SK-N-SH (cell line): Measurements from ENCODE around the gene UBR3. TPM values are rescaled to one million over a fixed set of nuclear protein-coding genes. Genes with fewer than 3 reads are reported as not detected.

ENCODE experiments used
- CTCF ChIA-PET: fragments of 300-600, 350-600 bp; formaldehyde crosslinking; extraction: SDS; loops from one replicate; lab custom pipeline; 2021; lab: Yijun Ruan, JAX
- POLR2A ChIA-PET: fragments of 350-600 bp; sonication (Branson Sonifier 250); formaldehyde crosslinking; extraction: SDS; loops from one replicate; lab custom pipeline; 2020; ENCODE audit warnings: antibody characterized with exemption, inconsistent platforms; lab: Yijun Ruan, JAX
- DNase-seq: peaks from one replicate; pipeline ENCODE4 v3.0.0; 2012
- H2AFZ ChIP-seq: fragments of 200-600 bp; sonication (generic); 2 replicates; pipeline ENCODE4 v1.8.1; 2016; ENCODE audit warnings: antibody characterized with exemption, mild to moderate bottlenecking, low read depth
- H3F3A ChIP-seq: fragments of 200-600 bp; sonication (generic); replicated peaks from 2 replicates; pipeline ENCODE3; 2016; ENCODE audit warnings: antibody characterized with exemption, mild to moderate bottlenecking; ENCODE audit not compliant: insufficient read depth
- H3K27ac ChIP-seq, 2 experiments: fragments of 200-500 bp in 1 of 2; fragments of 200-600 bp in 1 of 2; sonication (Bioruptor generic) in 1 of 2; sonication (generic), shearing (Covaris generic) in 1 of 2; 2 replicates each; pipeline versions ENCODE4 v1.5.1 to v1.6.1; 2014 to 2016; ENCODE audit warnings: low read depth in 2 of 2, inconsistent platforms in 1 of 2, low read length in 1 of 2, mild to moderate bottlenecking in 1 of 2, mixed read lengths in 1 of 2
- H3K27me3 ChIP-seq: fragments of 200-600 bp; sonication (generic), shearing (Covaris generic); 2 replicates; pipeline ENCODE4 v1.6.1; 2016; ENCODE audit warnings: mixed run types; ENCODE audit not compliant: insufficient read depth
- H3K36me3 ChIP-seq, 2 experiments: fragments of 200-500 bp in 1 of 2; fragments of 200-600 bp in 1 of 2; sonication (Bioruptor generic) in 1 of 2; sonication (generic) in 1 of 2; replicated peaks in 1 of 2; 2 replicates each; pipeline versions ENCODE3 to v1.5.1; 2014 to 2016; ENCODE audit warnings: low read length in 1 of 2, mild to moderate bottlenecking in 1 of 2; ENCODE audit not compliant: insufficient read depth in 2 of 2, control insufficient read depth in 1 of 2
- H3K4me1 ChIP-seq, 2 experiments: fragments of 200-500 bp in 1 of 2; fragments of 200-600 bp in 1 of 2; sonication (Bioruptor generic) in 1 of 2; sonication (generic), shearing (Covaris generic) in 1 of 2; 2 replicates each; pipeline versions ENCODE4 v1.5.1 to v1.6.1; 2014 to 2016; ENCODE audit warnings: low read depth in 1 of 2, low read length in 1 of 2, mixed run types in 1 of 2; ENCODE audit not compliant: insufficient read depth in 2 of 2, control insufficient read depth in 1 of 2
- H3K4me2 ChIP-seq: fragments of 200-600 bp; sonication (generic), shearing (Covaris generic); 2 replicates; pipeline ENCODE4 v1.6.1; 2017; ENCODE audit warnings: mixed run types
- H3K4me3 ChIP-seq, 2 experiments: fragments of 200-500 bp in 1 of 2; fragments of 200-600 bp in 1 of 2; sonication (Bioruptor generic) in 1 of 2; sonication (generic), shearing (Covaris generic) in 1 of 2; 2 replicates each; pipeline versions ENCODE4 v1.5.1 to v1.8.1; 2014 to 2016; ENCODE audit warnings: low read depth in 2 of 2, inconsistent platforms in 1 of 2, low read length in 1 of 2, mild to moderate bottlenecking in 1 of 2, mixed read lengths in 1 of 2, moderate library complexity in 1 of 2
- H3K79me2 ChIP-seq: fragments of 200-600 bp; sonication (generic); 2 replicates; pipeline ENCODE4 v1.8.1; 2017; ENCODE audit warnings: mild to moderate bottlenecking; ENCODE audit not compliant: insufficient read depth
- H3K9ac ChIP-seq: fragments of 200-600 bp; sonication (generic); 2 replicates; pipeline ENCODE4 v1.6.1; 2017; ENCODE audit warnings: mixed run types
- H3K9me2 ChIP-seq: fragments of 200-600 bp; sonication (generic); 2 replicates; pipeline ENCODE4 v1.6.1; 2017; ENCODE audit warnings: mixed run types
- H3K9me3 ChIP-seq: fragments of 200-600 bp; sonication (generic); 2 replicates; pipeline ENCODE4 v1.6.1; 2017; ENCODE audit warnings: mixed run types, mild to moderate bottlenecking, moderate library complexity
- H4K20me1 ChIP-seq: fragments of 200-600 bp; sonication (generic); 2 replicates; pipeline ENCODE4 v1.6.1; 2017; ENCODE audit warnings: mild to moderate bottlenecking, mixed run types; ENCODE audit not compliant: insufficient read depth
- CHD2 ChIP-seq: fragments of 150-350 bp; IDR thresholded peaks from 2 replicates; pipeline ENCODE4 v1.6.1; 2018; ENCODE audit warnings: low read length; ENCODE audit not compliant: partially characterized antibody
- CTCF ChIP-seq: fragments of 200-600 bp; sonication (generic); IDR thresholded peaks from 2 replicates; pipeline ENCODE4 v1.6.1; 2017; ENCODE audit warnings: antibody characterized with exemption, mild to moderate bottlenecking, moderate library complexity
- EP300 ChIP-seq, 2 experiments: IDR thresholded peaks; 2 replicates each; pipeline versions ENCODE4 v1.4.0 to v1.6.1; 2012; ENCODE audit warnings: borderline replicate concordance in 1 of 2, low read depth in 1 of 2, low read length in 1 of 2
- FOSL2 ChIP-seq: IDR thresholded peaks from 2 replicates; pipeline ENCODE4 v1.4.0; 2012; ENCODE audit warnings: low read depth, mild to moderate bottlenecking, moderate library complexity, borderline replicate concordance
- FOXM1 ChIP-seq: IDR thresholded peaks from 2 replicates; pipeline ENCODE4 v1.4.0; 2012; ENCODE audit warnings: low read depth, mild to moderate bottlenecking
- GABPA ChIP-seq: IDR thresholded peaks from 2 replicates; pipeline ENCODE4 v1.4.0; 2012; ENCODE audit warnings: low read depth, mild to moderate bottlenecking
- JUND ChIP-seq: IDR thresholded peaks from 2 replicates; pipeline ENCODE4 v1.4.0; 2012
- MEF2A ChIP-seq: IDR thresholded peaks from 2 replicates; pipeline ENCODE4 v1.4.0; 2012; ENCODE audit warnings: low read depth, borderline replicate concordance
- NFIC ChIP-seq: IDR thresholded peaks from 2 replicates; pipeline ENCODE4 v1.4.0; 2012; ENCODE audit warnings: borderline replicate concordance
- PBX3 ChIP-seq: IDR thresholded peaks from 2 replicates; pipeline ENCODE4; 2012
- POLR2AphosphoS5 ChIP-seq: IDR thresholded peaks from 2 replicates; pipeline ENCODE4 v1.6.1; 2012; ENCODE audit warnings: low read depth, low read length
- RAD21 ChIP-seq: IDR thresholded peaks from 2 replicates; pipeline ENCODE4 v1.6.1; 2012; ENCODE audit warnings: mild to moderate bottlenecking, low read length
- SIN3A ChIP-seq: IDR thresholded peaks from 2 replicates; pipeline ENCODE4 v1.6.1; 2012; ENCODE audit warnings: low read depth, mild to moderate bottlenecking, low read length, moderate library complexity, borderline replicate concordance
- SMC3 ChIP-seq: IDR thresholded peaks from 2 replicates; pipeline ENCODE4 v1.6.1; 2012; ENCODE audit warnings: low read depth, low read length, improper control_type of control experiment
- TCF12 ChIP-seq: IDR thresholded peaks from 2 replicates; pipeline ENCODE4 v1.4.0; 2012
- TEAD4 ChIP-seq: IDR thresholded peaks from 2 replicates; pipeline ENCODE4 v1.4.0; 2012; ENCODE audit warnings: mild to moderate bottlenecking, borderline replicate concordance; ENCODE audit not compliant: insufficient read depth
- USF1 ChIP-seq: IDR thresholded peaks from 2 replicates; pipeline ENCODE4 v1.4.0; 2012; ENCODE audit warnings: low read depth, borderline replicate concordance
- USF2 ChIP-seq: fragments of 150-350 bp; IDR thresholded peaks from 2 replicates; pipeline ENCODE4 v1.6.1; 2017; ENCODE audit warnings: antibody characterized with exemption, low read length, low read depth, borderline replicate concordance
- WGBS: methylation state at CpG from one replicate; pipeline ENCODE4 v1.1.6; 2017; ENCODE audit warnings: low lambda C conversion rate; 5-methylcytosine and 5-hydroxymethylcytosine counted together
- polyA plus RNA-seq, 3 experiments: library from polyadenylated mRNA; depleted of rRNA; stranded (reverse); fragments of >200 nt; gene quantifications; 2 replicates each; pipeline ENCODE4 v1.2.3, GENCODE V29; 2012

Gene UBR3
- polyA plus RNA-seq, 1 of the 3 experiments (the other 2 are of a cell fraction) = 5.2 TPM

GRCh38 chr2:170086751-170087412, 259.6 kb downstream of the UBR3 start (continued):
- TF ChIP-seq POLR2AphosphoS5 = no peak

- WGBS = 93% methylated on average over 2 of the region's 2 CpGs
- POLR2A ChIA-PET = no interaction called here
- Histone ChIP-seq H3K9me3 (no peaks in the 10 kb centered on the region), H3K4me3 (no peak overlapping the region), H3F3A (no peaks in the 10 kb centered on the region), H3K27ac (no peak overlapping the region), H3K4me2 (no peak overlapping the region), H3K36me3 (peaks cover 3 to 8% of the 10 kb centered on the region in 2 experiments), H3K4me1 (peaks cover 0 to 2% of the 10 kb centered on the region in 2 experiments; a peak in 1 of 4 replicates), H3K9ac (no peak overlapping the region), H3K9me2 (no peaks in the 10 kb centered on the region), H2AFZ (no peak overlapping the region), H4K20me1 (no peaks in the 10 kb centered on the region), H3K27me3 (no peaks in the 10 kb centered on the region), H3K79me2 (no peaks in the 10 kb centered on the region)
- no peak for DNase-seq
- TF ChIP-seq USF1 (no peak), FOXM1 (no peak), MEF2A (no peak), RAD21 (no peak), SMC3 (no peak), GABPA (no peak)
- CTCF ChIA-PET = no interaction called here
Observed at GRCh38 chr2:170087413-170087793, 260.1 kb downstream of the UBR3 start.

GRCh38 chr2:170088776-170089175, 261.5 kb downstream of the UBR3 start:
- Histone ChIP-seq H3K27me3 (no peaks in the 10 kb centered on the region), H3K27ac (no peak overlapping the region; a peak in 1 of 4 replicates), H3K4me3 (no peak overlapping the region), H2AFZ (no peak overlapping the region), H3F3A (no peaks in the 10 kb centered on the region), H3K4me1 (peaks cover 0 to 2% of the 10 kb centered on the region in 2 experiments; a peak in 1 of 4 replicates), H3K4me2 (no peak overlapping the region), H4K20me1 (no peaks in the 10 kb centered on the region), H3K9me2 (no peaks in the 10 kb centered on the region), H3K36me3 (no peaks in the 10 kb centered on the region), H3K79me2 (no peaks in the 10 kb centered on the region), H3K9me3 (no peaks in the 10 kb centered on the region), H3K9ac (no peak overlapping the region)
- WGBS = 96% methylated on average over 5 of the region's 5 CpGs
- DNase-seq = no peak
- CTCF ChIA-PET = interaction anchor here (1.3 kb wide), 1 partner anchor 16 kb away, joined by 3 read pairs; no protein-coding TSS in a partner anchor
- POLR2A ChIA-PET = no interaction called here
- TF ChIP-seq GABPA (no peak), CTCF (no peak), FOSL2 (no peak), POLR2AphosphoS5 (no peak), USF2 (no peak), SIN3A (no peak), TCF12 (no peak), CHD2 (no peak), TEAD4 (no peak), NFIC (no peak), EP300 (IDR thresholded peaks at IDR 0.05; ENCODE audit: borderline replicate concordance in 1 of 2, low read depth in 1 of 2, low read length in 1 of 2) (no peak), USF1 (no peak), PBX3 (no peak), JUND (no peak), SMC3 (no peak)
